ENCODE data around the gene TSPAN3.

DNA sequence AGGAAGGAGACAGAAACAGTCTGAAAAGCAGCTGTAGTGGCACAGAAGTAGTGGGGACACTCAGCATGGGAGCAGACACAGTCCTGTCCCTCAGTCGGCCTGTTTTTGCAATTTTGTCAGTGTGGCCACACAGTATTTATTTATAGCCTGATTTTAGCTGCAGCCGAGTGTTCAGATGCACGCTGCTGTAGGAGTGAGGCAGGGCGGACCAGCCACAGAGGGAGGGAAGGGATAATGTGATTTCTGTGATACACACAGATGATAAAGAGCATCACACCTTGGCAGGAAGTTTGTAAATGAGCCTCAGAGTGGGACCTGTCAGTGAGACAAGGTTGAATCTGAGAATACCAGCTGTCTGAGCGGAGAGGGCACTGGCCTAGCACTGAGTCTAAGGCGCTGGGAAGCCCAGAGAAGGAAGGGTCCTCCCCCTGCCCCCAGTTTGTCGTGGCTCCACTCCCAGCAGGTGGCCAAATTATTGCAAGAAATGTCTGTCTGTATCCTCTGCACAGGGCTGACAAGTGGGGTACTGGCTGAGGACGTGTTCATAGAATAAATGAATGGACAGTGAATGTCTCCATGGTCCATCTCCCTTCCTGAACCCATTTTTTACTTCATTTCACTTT, 72.1 kb downstream of the TSPAN3 start:
- TF ChIP-seq, protein P1, sequence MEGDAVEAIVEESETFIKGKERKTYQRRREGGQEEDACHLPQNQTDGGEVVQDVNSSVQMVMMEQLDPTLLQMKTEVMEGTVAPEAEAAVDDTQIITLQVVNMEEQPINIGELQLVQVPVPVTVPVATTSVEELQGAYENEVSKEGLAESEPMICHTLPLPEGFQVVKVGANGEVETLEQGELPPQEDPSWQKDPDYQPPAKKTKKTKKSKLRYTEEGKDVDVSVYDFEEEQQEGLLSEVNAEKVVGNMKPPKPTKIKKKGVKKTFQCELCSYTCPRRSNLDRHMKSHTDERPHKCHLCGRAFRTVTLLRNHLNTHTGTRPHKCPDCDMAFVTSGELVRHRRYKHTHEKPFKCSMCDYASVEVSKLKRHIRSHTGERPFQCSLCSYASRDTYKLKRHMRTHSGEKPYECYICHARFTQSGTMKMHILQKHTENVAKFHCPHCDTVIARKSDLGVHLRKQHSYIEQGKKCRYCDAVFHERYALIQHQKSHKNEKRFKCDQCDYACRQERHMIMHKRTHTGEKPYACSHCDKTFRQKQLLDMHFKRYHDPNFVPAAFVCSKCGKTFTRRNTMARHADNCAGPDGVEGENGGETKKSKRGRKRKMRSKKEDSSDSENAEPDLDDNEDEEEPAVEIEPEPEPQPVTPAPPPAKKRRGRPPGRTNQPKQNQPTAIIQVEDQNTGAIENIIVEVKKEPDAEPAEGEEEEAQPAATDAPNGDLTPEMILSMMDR (IDR thresholded peaks at IDR 0.05), result no peak
- TF ChIP-seq POLR2A (IDR thresholded peaks at IDR 0.05), result no peak

Data from vagina (tissue), 2 donors.